Neural progenitor cell (in vitro differentiated cells): ENCODE data around the gene MAML3. TPM values are rescaled to one million over a fixed set of nuclear protein-coding genes. Genes with fewer than 3 reads are reported as not detected.

Experiments used
- DNase-seq: peaks from one replicate; pipeline ENCODE4 v3.0.0-alpha.2; 2016; ENCODE audit warnings: low spot score
- H2AFZ ChIP-seq: fragments of 200-600 bp; sonication (generic); replicated peaks from 2 replicates; pipeline ENCODE4 v1.6.1; 2016; ENCODE audit warnings: antibody characterized with exemption
- H3F3A ChIP-seq: fragments of 200-600 bp; sonication (generic); 2 replicates; pipeline ENCODE4 v1.6.1; 2016; ENCODE audit warnings: antibody characterized with exemption, low read depth
- H3K27ac ChIP-seq: fragments of 200-600 bp; sonication (generic); 2 replicates; pipeline ENCODE4 v1.5.1; 2016; ENCODE audit warnings: mild to moderate bottlenecking
- H3K27me3 ChIP-seq: fragments of 200-600 bp; sonication (generic); 2 replicates; pipeline ENCODE4 v1.6.1; 2016; ENCODE audit warnings: mild to moderate bottlenecking, moderate library complexity
- H3K36me3 ChIP-seq: fragments of 200-600 bp; sonication (generic); 2 replicates; pipeline ENCODE4 v1.5.1; 2016
- H3K4me1 ChIP-seq: fragments of 200-600 bp; sonication (generic); 2 replicates; pipeline ENCODE4 v1.6.1; 2016; ENCODE audit warnings: mixed run types
- H3K4me2 ChIP-seq: fragments of 200-600 bp; sonication (generic); 2 replicates; pipeline ENCODE4 v1.6.1; 2016
- H3K4me3 ChIP-seq: fragments of 200-600 bp; sonication (generic); 2 replicates; pipeline ENCODE4 v1.5.1; 2016
- H3K79me2 ChIP-seq: fragments of 200-600 bp; sonication (generic); 2 replicates; pipeline ENCODE4 v1.6.1; 2016; ENCODE audit warnings: low read depth
- H3K9ac ChIP-seq: fragments of 200-600 bp; sonication (generic); 2 replicates; pipeline ENCODE4 v1.6.1; 2016
- H3K9me3 ChIP-seq: fragments of 200-600 bp; sonication (generic); 2 replicates; pipeline ENCODE4 v1.5.1; 2016; ENCODE audit warnings: low read depth
- H4K20me1 ChIP-seq: fragments of 200-600 bp; sonication (generic); 2 replicates; pipeline ENCODE4 v1.6.1; 2016; ENCODE audit warnings: low read depth
- H3K27ac Mint-ChIP-seq: 3 replicates; pipeline ENCODE4 v1.8.0; 2021; ENCODE audit warnings: mixed read lengths
- H3K27me3 Mint-ChIP-seq: 2 replicates; pipeline ENCODE4 v1.8.0; 2022; ENCODE audit warnings: low read depth, mild to moderate bottlenecking, inconsistent platforms, moderate library complexity, mixed read lengths; ENCODE audit not compliant: insufficient read depth
- H3K36me3 Mint-ChIP-seq: 3 replicates; pipeline ENCODE4 v1.8.0; 2021; ENCODE audit warnings: mixed read lengths
- H3K4me1 Mint-ChIP-seq: 3 replicates; pipeline ENCODE4 v1.8.0; 2021; ENCODE audit warnings: mixed read lengths
- H3K4me3 Mint-ChIP-seq: 3 replicates; pipeline ENCODE4 v1.8.0; 2021; ENCODE audit warnings: mild to moderate bottlenecking, moderate library complexity, mixed read lengths
- H3K9me3 Mint-ChIP-seq: 3 replicates; pipeline ENCODE4 v1.8.0; 2020; ENCODE audit warnings: mixed read lengths
- CTCF ChIP-seq: fragments of 200-600 bp; sonication (generic); IDR thresholded peaks from 2 replicates; pipeline ENCODE4 v1.5.1; 2017; ENCODE audit warnings: antibody characterized with exemption, mild to moderate bottlenecking
- EZH2 ChIP-seq: fragments of 200-600 bp; sonication (generic); IDR thresholded peaks from 2 replicates; pipeline ENCODE4 v1.6.1; 2017; ENCODE audit warnings: antibody characterized with exemption, mild to moderate bottlenecking, moderate library complexity
- EZH2phosphoT487 ChIP-seq: fragments of 200-600 bp; sonication (generic); IDR thresholded peaks from 2 replicates; pipeline ENCODE4 v1.6.1; 2017; ENCODE audit warnings: antibody characterized with exemption
- total RNA-seq: library from RNA; depleted of rRNA; stranded (reverse); fragments of >200 nt; gene quantifications from 2 replicates; pipeline ENCODE4 v1.2.3, GENCODE V29; 2015; ENCODE audit warnings: low replicate concordance

Gene MAML3
- total RNA-seq, 1 donor from 2014 or later, result 14.4 TPM

DNA sequence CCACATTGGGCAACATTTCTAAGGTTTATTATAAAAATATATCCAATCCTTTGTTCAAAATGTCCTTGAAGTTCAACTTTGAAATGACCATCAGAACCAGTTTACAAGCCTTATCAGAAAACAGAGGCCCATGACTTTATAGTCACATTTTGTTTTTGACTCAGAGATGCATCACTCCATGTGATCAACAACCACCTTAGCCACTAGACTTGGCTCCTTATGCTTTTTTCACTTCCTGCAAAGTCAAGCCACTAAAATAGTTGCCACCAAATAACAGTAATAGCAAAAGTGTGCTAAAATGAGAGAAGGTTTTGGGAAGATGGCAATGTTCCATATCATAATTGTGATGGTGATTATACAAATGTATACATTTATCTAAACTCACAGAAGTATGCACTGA, 181.7 kb downstream of the MAML3 start:
- peaks cover 87% of the 10 kb centered on the region for H3K27me3 ChIP-seq
- H3K4me3 Mint-ChIP-seq, result no peak overlapping the region
- no peak overlapping the region for H3K4me3 ChIP-seq
- no peaks in the 10 kb centered on the region for H3K9me3 Mint-ChIP-seq
- no peak overlapping the region for H3K9ac ChIP-seq
- peaks cover 27% of the 10 kb centered on the region for H3K4me1 Mint-ChIP-seq
- H2AFZ ChIP-seq, result no peak overlapping the region
- peaks cover 13% of the 10 kb centered on the region for H3K4me1 ChIP-seq
- no peak for TF ChIP-seq EZH2phosphoT487
- TF ChIP-seq EZH2, result no peak
- TF ChIP-seq CTCF, result no peak
- no peaks in the 10 kb centered on the region for H3K79me2 ChIP-seq
- no peak overlapping the region for H3K4me2 ChIP-seq
- H3K27ac Mint-ChIP-seq, result no peak overlapping the region
- H3K27ac ChIP-seq, result no peak overlapping the region
- peaks cover 2% of the 10 kb centered on the region for H3K27me3 Mint-ChIP-seq
- peaks cover 20% of the 10 kb centered on the region for H4K20me1 ChIP-seq
- H3K36me3 ChIP-seq, result no peaks in the 10 kb centered on the region
- no peak for DNase-seq
- no peaks in the 10 kb centered on the region for H3K9me3 ChIP-seq
- H3F3A ChIP-seq, result peaks cover 4% of the 10 kb centered on the region
- no peaks in the 10 kb centered on the region for H3K36me3 Mint-ChIP-seq

GRCh38 chr4:139971111-139971510, 182.9 kb downstream of the MAML3 start:
- H3K27me3 ChIP-seq, result peaks cover 76% of the 10 kb centered on the region

GRCh38 chr4:139969635-139970266, 184.2 kb downstream of the MAML3 start:
- H3K4me1 Mint-ChIP-seq, result peaks cover 37% of the 10 kb centered on the region
- no peak overlapping the region for H3K4me3 Mint-ChIP-seq
- Histone ChIP-seq H3K4me2 (no peak overlapping the region), H3K9me3 (no peaks in the 10 kb centered on the region), H3K4me1 (peaks cover 13% of the 10 kb centered on the region), H3K27me3 (peaks cover 62% of the 10 kb centered on the region), H3K9ac (no peak overlapping the region), H3K36me3 (no peaks in the 10 kb centered on the region), H3K4me3 (no peak overlapping the region), H3K79me2 (no peaks in the 10 kb centered on the region), H4K20me1 (peaks cover 20% of the 10 kb centered on the region), H2AFZ (no peak overlapping the region), H3K27ac (no peak overlapping the region), H3F3A (peaks cover 4% of the 10 kb centered on the region)
- H3K36me3 Mint-ChIP-seq, result no peaks in the 10 kb centered on the region
- H3K27me3 Mint-ChIP-seq, result peaks cover 2% of the 10 kb centered on the region
- TF ChIP-seq EZH2 (no peak), CTCF (no peak), EZH2phosphoT487 (no peak)
- DNase-seq, result no peak
- no peak overlapping the region for H3K27ac Mint-ChIP-seq
- no peaks in the 10 kb centered on the region for H3K9me3 Mint-ChIP-seq

More at GRCh38 chr4:139971111-139971510, 182.9 kb downstream of the MAML3 start:
- H3K36me3 ChIP-seq, result no peaks in the 10 kb centered on the region
- H3K36me3 Mint-ChIP-seq, result no peaks in the 10 kb centered on the region
- H4K20me1 ChIP-seq, result peaks cover 20% of the 10 kb centered on the region
- DNase-seq, result no peak
- H2AFZ ChIP-seq, result no peak overlapping the region
- no peak overlapping the region for H3K27ac ChIP-seq
- peaks cover 13% of the 10 kb centered on the region for H3K4me1 ChIP-seq
- peaks cover 2% of the 10 kb centered on the region for H3K27me3 Mint-ChIP-seq
- no peak overlapping the region for H3K4me3 ChIP-seq
- H3K9ac ChIP-seq, result no peak overlapping the region
- no peaks in the 10 kb centered on the region for H3K9me3 Mint-ChIP-seq
- H3K9me3 ChIP-seq, result no peaks in the 10 kb centered on the region
- TF ChIP-seq EZH2phosphoT487 (no peak), CTCF (no peak), EZH2 (no peak)
- H3K4me3 Mint-ChIP-seq, result no peak overlapping the region
- H3K79me2 ChIP-seq, result no peaks in the 10 kb centered on the region
- peaks cover 35% of the 10 kb centered on the region for H3K4me1 Mint-ChIP-seq
- no peak overlapping the region for H3K27ac Mint-ChIP-seq
- no peak overlapping the region for H3K4me2 ChIP-seq
- H3F3A ChIP-seq, result peaks cover 4% of the 10 kb centered on the region
